ENCODE data around the gene PLXNB3.

The PLXNB3 gene

DNA sequence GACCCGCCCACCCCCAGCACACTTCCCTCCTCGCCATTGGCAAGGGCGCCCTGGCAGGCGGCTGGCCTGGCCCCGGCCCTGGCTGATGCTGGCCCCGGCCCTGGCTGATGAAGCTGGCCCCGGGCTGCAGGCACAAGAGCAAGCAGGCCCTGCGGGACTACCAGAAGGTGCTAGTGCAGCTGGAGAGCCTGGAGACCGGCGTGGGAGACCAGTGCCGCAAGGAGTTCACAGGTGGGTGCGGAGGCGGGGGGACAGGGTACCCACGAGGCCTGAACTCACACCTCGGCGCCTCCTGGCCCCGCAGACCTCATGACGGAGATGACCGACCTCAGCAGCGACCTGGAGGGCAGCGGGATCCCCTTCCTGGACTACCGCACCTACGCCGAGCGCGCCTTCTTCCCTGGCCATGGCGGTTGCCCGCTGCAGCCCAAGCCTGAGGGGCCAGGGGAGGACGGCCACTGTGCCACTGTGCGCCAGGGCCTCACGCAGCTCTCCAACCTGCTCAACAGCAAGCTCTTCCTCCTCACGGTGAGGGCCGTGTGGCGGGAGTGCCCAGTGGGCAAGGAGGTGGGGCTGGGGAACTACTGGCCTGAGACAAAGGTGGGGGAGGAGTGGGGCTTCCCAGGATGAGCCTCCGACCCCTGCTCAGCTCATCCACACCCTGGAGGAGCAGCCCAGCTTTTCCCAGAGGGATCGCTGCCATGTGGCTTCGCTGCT is 10.7 kb downstream of the PLXNB3 start:
- TF ChIP-seq, protein P1, sequence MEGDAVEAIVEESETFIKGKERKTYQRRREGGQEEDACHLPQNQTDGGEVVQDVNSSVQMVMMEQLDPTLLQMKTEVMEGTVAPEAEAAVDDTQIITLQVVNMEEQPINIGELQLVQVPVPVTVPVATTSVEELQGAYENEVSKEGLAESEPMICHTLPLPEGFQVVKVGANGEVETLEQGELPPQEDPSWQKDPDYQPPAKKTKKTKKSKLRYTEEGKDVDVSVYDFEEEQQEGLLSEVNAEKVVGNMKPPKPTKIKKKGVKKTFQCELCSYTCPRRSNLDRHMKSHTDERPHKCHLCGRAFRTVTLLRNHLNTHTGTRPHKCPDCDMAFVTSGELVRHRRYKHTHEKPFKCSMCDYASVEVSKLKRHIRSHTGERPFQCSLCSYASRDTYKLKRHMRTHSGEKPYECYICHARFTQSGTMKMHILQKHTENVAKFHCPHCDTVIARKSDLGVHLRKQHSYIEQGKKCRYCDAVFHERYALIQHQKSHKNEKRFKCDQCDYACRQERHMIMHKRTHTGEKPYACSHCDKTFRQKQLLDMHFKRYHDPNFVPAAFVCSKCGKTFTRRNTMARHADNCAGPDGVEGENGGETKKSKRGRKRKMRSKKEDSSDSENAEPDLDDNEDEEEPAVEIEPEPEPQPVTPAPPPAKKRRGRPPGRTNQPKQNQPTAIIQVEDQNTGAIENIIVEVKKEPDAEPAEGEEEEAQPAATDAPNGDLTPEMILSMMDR (IDR thresholded peaks at IDR 0.05; ENCODE audit: low read depth, low read length): no peak
- no peak overlapping the region for H3K4me3 ChIP-seq (ENCODE audit: low read depth, low read length)

GRCh38 chrX:153775293-153776119 is 11.5 kb downstream of the PLXNB3 start:
- no peak overlapping the region for H3K4me3 ChIP-seq (ENCODE audit: low read depth, low read length)
- TF ChIP-seq, protein P1 (IDR thresholded peaks at IDR 0.05; ENCODE audit: low read depth, low read length): no peak

DNA sequence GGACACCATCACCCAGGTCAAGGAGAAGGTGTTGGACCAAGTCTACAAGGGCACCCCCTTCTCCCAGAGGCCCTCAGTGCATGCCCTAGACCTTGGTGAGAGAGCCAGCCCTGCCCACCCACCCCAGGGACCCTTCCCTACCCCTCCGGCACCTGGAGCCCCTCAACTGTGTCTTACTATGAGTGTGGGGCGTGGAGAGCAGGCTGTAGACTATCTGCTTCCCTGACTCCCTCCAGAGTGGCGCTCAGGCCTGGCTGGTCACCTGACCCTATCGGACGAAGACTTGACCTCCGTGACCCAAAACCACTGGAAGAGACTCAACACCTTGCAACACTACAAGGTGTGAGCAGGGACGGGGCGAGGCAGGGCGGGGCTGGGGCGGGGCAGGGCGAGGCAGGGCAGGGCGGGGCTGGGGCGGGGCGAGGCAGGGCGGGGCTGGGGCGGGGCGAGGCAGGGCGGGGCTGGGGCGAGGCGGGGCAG is 12.1 kb downstream of the PLXNB3 start:
- TF ChIP-seq, protein P1 (IDR thresholded peaks at IDR 0.05; ENCODE audit: low read depth, low read length): no peak

GRCh38 chrX:153776611-153777045 is 12.6 kb downstream of the PLXNB3 start:
- TF ChIP-seq, protein P1 (IDR thresholded peaks at IDR 0.05; ENCODE audit: low read depth, low read length): no peak
- no peak overlapping the region for H3K4me3 ChIP-seq (ENCODE audit: low read depth, low read length)

More for the DNA sequence above, 12.1 kb downstream of the PLXNB3 start:
- H3K4me3 ChIP-seq (ENCODE audit: low read depth, low read length): no peak overlapping the region

DNA sequence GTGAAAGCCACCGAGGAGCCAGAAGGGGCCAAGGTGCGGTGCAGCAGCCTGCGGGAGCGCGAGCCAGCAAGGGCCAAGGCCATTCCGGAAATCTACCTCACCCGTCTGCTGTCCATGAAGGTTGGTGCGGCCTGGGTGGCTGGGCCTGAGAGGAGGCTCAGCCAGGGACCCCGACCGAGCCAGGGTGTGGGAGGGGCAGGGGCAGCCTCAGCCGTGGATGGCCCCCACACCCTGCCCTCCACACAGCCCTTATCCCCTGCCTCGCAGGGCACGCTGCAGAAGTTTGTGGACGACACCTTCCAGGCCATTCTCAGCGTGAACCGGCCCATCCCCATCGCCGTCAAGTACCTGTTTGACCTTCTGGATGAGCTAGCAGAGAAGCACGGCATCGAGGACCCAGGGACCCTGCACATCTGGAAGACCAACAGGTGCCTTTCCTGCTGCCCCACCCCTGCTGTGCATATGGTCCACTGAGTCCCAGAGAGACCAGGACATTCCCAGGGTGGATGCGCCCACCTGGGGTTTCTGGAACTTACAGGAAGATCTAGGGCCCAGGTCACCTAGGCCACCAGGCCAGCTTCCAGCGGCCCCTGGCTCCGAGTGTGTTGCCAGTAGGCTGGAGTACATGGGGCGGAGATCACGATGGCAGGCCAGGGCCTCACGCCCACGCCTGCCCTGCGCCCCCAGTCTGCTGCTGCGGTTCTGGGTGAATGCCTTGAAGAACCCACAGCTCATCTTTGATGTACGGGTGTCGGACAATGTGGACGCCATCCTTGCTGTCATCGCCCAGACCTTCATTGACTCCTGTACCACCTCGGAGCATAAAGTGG is 13.4 kb downstream of the PLXNB3 start:
- TF ChIP-seq, protein P1 (IDR thresholded peaks at IDR 0.05; ENCODE audit: low read depth, low read length): no peak
- no peak overlapping the region for H3K4me3 ChIP-seq (ENCODE audit: low read depth, low read length)

GRCh38 chrX:153778181-153778580 is 14.1 kb downstream of the PLXNB3 start:
- no peak overlapping the region for H3K4me3 ChIP-seq (ENCODE audit: low read depth, low read length)
- TF ChIP-seq, protein P1 (IDR thresholded peaks at IDR 0.05; ENCODE audit: low read depth, low read length): no peak
